WTC11 (cell line): ENCODE measurements around the gene ZBTB8A. TPM values are rescaled to one million over a fixed set of nuclear protein-coding genes. Genes with fewer than 3 reads are reported as not detected.

Experiments
- ATAC-seq: fragments of 200-7000 bp; cut with Tn5 transposase; 2 replicates; pipeline ENCODE4 v1.10.0; 2021; ENCODE audit warnings: mild to moderate bottlenecking, moderate library complexity
- CTCF ChIA-PET: fragments of 300-600 bp; sonication (Branson Sonifier 250); formaldehyde crosslinking; loops from one replicate; lab custom pipeline; 2021; ENCODE audit warnings: antibody characterized with exemption; lab: Charles Lee
- POLR2A ChIA-PET: fragments of 350-600 bp; sonication (Branson Sonifier 250); formaldehyde crosslinking; loops from one replicate; lab custom pipeline; 2021; ENCODE audit warnings: antibody characterized with exemption; lab: Charles Lee
- DNase-seq: peaks from one replicate; pipeline ENCODE4 v3.0.0; 2021; ENCODE audit warnings: low spot score
- H3K27ac Mint-ChIP-seq: 2 replicates; pipeline ENCODE4 v1.8.0; 2021; ENCODE audit warnings: mixed read lengths
- H3K27me3 Mint-ChIP-seq: 2 replicates; pipeline ENCODE4 v1.8.0; 2021; ENCODE audit warnings: low read depth, mild to moderate bottlenecking, moderate library complexity, mixed read lengths
- H3K36me3 Mint-ChIP-seq: 2 replicates; pipeline ENCODE4 v1.8.0; 2021; ENCODE audit warnings: mixed read lengths
- H3K4me1 Mint-ChIP-seq: 2 replicates; pipeline ENCODE4 v1.8.0; 2022; ENCODE audit warnings: mixed read lengths
- H3K4me3 Mint-ChIP-seq: 2 replicates; pipeline ENCODE4 v1.8.0; 2021; ENCODE audit warnings: mild to moderate bottlenecking, moderate library complexity, mixed read lengths
- H3K9me3 Mint-ChIP-seq: 2 replicates; pipeline ENCODE4 v1.8.0; 2021; ENCODE audit warnings: mixed read lengths
- CREM ChIP-seq: sonication (generic); formaldehyde crosslinking; IDR thresholded peaks from 2 replicates; pipeline ENCODE4 v1.8.1; 2022; ENCODE audit warnings: mild to moderate bottlenecking, missing genetic modification reagents, moderate library complexity
- ESRRA ChIP-seq: sonication (generic); formaldehyde crosslinking; IDR thresholded peaks from 2 replicates; pipeline ENCODE4 v1.8.1; 2022; ENCODE audit warnings: mild to moderate bottlenecking, missing genetic modification reagents, borderline replicate concordance
- FOXP4 ChIP-seq: sonication (generic); formaldehyde crosslinking; IDR thresholded peaks from 2 replicates; pipeline ENCODE4 v1.8.0; 2022; ENCODE audit warnings: mild to moderate bottlenecking, missing genetic modification reagents
- GABPB1 ChIP-seq: sonication (generic); formaldehyde crosslinking; IDR thresholded peaks from 2 replicates; pipeline ENCODE4 v1.8.1; 2023; ENCODE audit warnings: mild to moderate bottlenecking, missing genetic modification reagents
- IRF2 ChIP-seq: sonication (generic); formaldehyde crosslinking; IDR thresholded peaks from 2 replicates; pipeline ENCODE4 v1.8.0; 2022; ENCODE audit warnings: low read depth, missing genetic modification reagents, borderline replicate concordance
- MLX ChIP-seq: sonication (generic); formaldehyde crosslinking; IDR thresholded peaks from 2 replicates; pipeline ENCODE4 v1.8.1; 2023; ENCODE audit warnings: mild to moderate bottlenecking, missing genetic modification reagents, moderate library complexity
- MYBL2 ChIP-seq: sonication (generic); formaldehyde crosslinking; IDR thresholded peaks from 2 replicates; pipeline ENCODE4 v1.8.1; 2023; ENCODE audit warnings: mild to moderate bottlenecking, moderate library complexity, missing genetic modification reagents
- PREB ChIP-seq: sonication (generic); formaldehyde crosslinking; IDR thresholded peaks from 2 replicates; pipeline ENCODE4 v1.8.1; 2022; ENCODE audit warnings: mild to moderate bottlenecking, missing genetic modification reagents, moderate library complexity, borderline replicate concordance
- RELA ChIP-seq: sonication (generic); formaldehyde crosslinking; IDR thresholded peaks from 2 replicates; pipeline ENCODE4 v1.8.1; 2022; ENCODE audit warnings: missing genetic modification reagents, mild to moderate bottlenecking, borderline replicate concordance
- SMAD3 ChIP-seq: sonication (generic); formaldehyde crosslinking; IDR thresholded peaks from 2 replicates; pipeline ENCODE4 v1.8.0; 2022; ENCODE audit warnings: missing genetic modification reagents, mild to moderate bottlenecking, borderline replicate concordance
- STAT6 ChIP-seq: sonication (generic); formaldehyde crosslinking; conservative IDR thresholded peaks from 2 replicates; pipeline ENCODE4 v1.8.1; 2023; ENCODE audit warnings: mild to moderate bottlenecking, low read depth, missing genetic modification reagents, moderate library complexity
- ZNF423 ChIP-seq: fragments of 250-450 bp; sonication (Bioruptor Pico); IDR thresholded peaks from 2 replicates; pipeline ENCODE4 v2.1.2; 2022; ENCODE audit warnings: mild to moderate bottlenecking, moderate library complexity
- ZSCAN18 ChIP-seq: fragments of 250-450 bp; sonication (Bioruptor Pico); IDR thresholded peaks from 2 replicates; pipeline ENCODE4 v2.1.2; 2022; ENCODE audit warnings: mild to moderate bottlenecking, moderate library complexity
- total RNA-seq: library from RNA; stranded (reverse); gene quantifications from 3 replicates; pipeline ENCODE4 v1.2.3, GENCODE V29; 2021
- TF ChIP-seq, protein P1 (sequence below): sonication (generic); formaldehyde crosslinking; IDR thresholded peaks from 2 replicates; pipeline ENCODE4 v1.8.1; 2023; ENCODE audit warnings: mild to moderate bottlenecking, moderate library complexity, missing genetic modification reagents
- TF ChIP-seq, protein P2 (sequence below): fragments of 250-450 bp; sonication (Bioruptor Pico); IDR thresholded peaks from 2 replicates; pipeline ENCODE4 v1.9.0; 2021; ENCODE audit warnings: mild to moderate bottlenecking, borderline replicate concordance
- TF ChIP-seq, protein P3 (sequence below): sonication (generic); formaldehyde crosslinking; IDR thresholded peaks from 2 replicates; pipeline ENCODE4 v1.8.1; 2022; ENCODE audit warnings: low read depth, missing genetic modification reagents, borderline replicate concordance

Gene ZBTB8A
- total RNA-seq, 1 experiment from 2014 or later, result 7.7 TPM

DNA sequence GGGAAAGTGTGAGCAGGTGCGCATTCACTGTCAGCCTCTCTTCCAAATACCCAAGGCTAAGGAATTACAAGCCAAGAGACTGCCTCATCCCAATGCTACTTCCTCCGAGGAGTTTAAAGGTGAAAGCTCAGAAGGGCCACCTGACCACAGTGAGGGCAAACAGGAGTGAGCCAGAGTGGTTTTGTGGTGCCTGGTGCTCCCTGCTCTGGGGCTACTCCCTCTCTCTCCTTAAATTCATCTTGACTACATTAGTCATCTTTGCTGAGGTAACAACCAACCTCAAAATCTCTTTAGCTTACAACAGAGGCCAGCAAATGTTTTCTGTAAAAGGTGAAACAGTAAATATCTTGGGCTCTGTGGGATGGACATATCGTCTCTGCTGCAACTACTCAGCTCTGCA lies 14.2 kb upstream of the ZBTB8A start (continued):
- no peak for TF ChIP-seq RELA (CRISPR knock-in tag)
- no peak for TF ChIP-seq MYBL2 (CRISPR knock-in tag)
- no peak for TF ChIP-seq GABPB1

- Mint-ChIP-seq H3K27me3 (no peaks in the 10 kb centered on the region; the same call in none of the 2 replicates), H3K9me3 (no peaks in the 10 kb centered on the region), H3K4me3 (no peak overlapping the region), H3K36me3 (no peaks in the 10 kb centered on the region), H3K27ac (peak overlapping the region; percentile 57; the same call in 1 of the 2 replicates), H3K4me1 (peaks cover 2% of the 10 kb centered on the region; the same call in 1 of the 2 replicates)
- ChIA-PET POLR2A (interaction anchor here (0.7 kb wide), 1 partner anchor 186 kb away, joined by 9 read pairs; no protein-coding TSS in a partner anchor), CTCF (interaction anchor here (0.9 kb wide), 1 partner anchor 9 kb away, joined by 3 read pairs; no protein-coding TSS in a partner anchor)
- ATAC-seq (no peak), DNase-seq (no peak)
- TF ChIP-seq, protein P1, sequence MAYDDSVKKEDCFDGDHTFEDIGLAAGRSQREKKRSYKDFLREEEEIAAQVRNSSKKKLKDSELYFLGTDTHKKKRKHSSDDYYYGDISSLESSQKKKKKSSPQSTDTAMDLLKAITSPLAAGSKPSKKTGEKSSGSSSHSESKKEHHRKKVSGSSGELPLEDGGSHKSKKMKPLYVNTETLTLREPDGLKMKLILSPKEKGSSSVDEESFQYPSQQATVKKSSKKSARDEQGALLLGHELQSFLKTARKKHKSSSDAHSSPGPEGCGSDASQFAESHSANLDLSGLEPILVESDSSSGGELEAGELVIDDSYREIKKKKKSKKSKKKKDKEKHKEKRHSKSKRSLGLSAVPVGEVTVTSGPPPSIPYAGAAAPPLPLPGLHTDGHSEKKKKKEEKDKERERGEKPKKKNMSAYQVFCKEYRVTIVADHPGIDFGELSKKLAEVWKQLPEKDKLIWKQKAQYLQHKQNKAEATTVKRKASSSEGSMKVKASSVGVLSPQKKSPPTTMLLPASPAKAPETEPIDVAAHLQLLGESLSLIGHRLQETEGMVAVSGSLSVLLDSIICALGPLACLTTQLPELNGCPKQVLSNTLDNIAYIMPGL (CRISPR knock-in tag), result no peak
- TF ChIP-seq PREB (CRISPR knock-in tag) (no peak), ESRRA (no peak), ZNF423 (no peak), CREM (no peak), IRF2 (CRISPR knock-in tag) (no peak), ZSCAN18 (no peak), STAT6 (CRISPR knock-in tag) (no peak), SMAD3 (no peak), FOXP4 (CRISPR knock-in tag) (no peak), MLX (CRISPR knock-in tag) (no peak)
- TF ChIP-seq, protein P2, sequence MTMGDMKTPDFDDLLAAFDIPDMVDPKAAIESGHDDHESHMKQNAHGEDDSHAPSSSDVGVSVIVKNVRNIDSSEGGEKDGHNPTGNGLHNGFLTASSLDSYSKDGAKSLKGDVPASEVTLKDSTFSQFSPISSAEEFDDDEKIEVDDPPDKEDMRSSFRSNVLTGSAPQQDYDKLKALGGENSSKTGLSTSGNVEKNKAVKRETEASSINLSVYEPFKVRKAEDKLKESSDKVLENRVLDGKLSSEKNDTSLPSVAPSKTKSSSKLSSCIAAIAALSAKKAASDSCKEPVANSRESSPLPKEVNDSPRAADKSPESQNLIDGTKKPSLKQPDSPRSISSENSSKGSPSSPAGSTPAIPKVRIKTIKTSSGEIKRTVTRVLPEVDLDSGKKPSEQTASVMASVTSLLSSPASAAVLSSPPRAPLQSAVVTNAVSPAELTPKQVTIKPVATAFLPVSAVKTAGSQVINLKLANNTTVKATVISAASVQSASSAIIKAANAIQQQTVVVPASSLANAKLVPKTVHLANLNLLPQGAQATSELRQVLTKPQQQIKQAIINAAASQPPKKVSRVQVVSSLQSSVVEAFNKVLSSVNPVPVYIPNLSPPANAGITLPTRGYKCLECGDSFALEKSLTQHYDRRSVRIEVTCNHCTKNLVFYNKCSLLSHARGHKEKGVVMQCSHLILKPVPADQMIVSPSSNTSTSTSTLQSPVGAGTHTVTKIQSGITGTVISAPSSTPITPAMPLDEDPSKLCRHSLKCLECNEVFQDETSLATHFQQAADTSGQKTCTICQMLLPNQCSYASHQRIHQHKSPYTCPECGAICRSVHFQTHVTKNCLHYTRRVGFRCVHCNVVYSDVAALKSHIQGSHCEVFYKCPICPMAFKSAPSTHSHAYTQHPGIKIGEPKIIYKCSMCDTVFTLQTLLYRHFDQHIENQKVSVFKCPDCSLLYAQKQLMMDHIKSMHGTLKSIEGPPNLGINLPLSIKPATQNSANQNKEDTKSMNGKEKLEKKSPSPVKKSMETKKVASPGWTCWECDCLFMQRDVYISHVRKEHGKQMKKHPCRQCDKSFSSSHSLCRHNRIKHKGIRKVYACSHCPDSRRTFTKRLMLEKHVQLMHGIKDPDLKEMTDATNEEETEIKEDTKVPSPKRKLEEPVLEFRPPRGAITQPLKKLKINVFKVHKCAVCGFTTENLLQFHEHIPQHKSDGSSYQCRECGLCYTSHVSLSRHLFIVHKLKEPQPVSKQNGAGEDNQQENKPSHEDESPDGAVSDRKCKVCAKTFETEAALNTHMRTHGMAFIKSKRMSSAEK, result no peak
- TF ChIP-seq, protein P3, sequence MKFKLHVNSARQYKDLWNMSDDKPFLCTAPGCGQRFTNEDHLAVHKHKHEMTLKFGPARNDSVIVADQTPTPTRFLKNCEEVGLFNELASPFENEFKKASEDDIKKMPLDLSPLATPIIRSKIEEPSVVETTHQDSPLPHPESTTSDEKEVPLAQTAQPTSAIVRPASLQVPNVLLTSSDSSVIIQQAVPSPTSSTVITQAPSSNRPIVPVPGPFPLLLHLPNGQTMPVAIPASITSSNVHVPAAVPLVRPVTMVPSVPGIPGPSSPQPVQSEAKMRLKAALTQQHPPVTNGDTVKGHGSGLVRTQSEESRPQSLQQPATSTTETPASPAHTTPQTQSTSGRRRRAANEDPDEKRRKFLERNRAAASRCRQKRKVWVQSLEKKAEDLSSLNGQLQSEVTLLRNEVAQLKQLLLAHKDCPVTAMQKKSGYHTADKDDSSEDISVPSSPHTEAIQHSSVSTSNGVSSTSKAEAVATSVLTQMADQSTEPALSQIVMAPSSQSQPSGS (CRISPR knock-in tag), result no peak
These were observed 13.4 kb upstream of the ZBTB8A start for GRCh38 chr1:32525661-32526444.
